HL-60/S4 (cell line): Measurements from ENCODE around the gene OR10H5.
"Not testable (repeated sequence)": the region's sequence is repeated elsewhere in the genome, so short reads cannot be mapped to it uniquely, and the experiment has no call there.

Experiments
- in situ Hi-C: fragments of 300-500 bp; cut with MboI; formaldehyde crosslinking; loops from 2 replicates; pipeline ENCODE4 v1.14.3; 2022; ENCODE audit warnings: low sequenced_read_pairs

Gene OR10H5

DNA sequence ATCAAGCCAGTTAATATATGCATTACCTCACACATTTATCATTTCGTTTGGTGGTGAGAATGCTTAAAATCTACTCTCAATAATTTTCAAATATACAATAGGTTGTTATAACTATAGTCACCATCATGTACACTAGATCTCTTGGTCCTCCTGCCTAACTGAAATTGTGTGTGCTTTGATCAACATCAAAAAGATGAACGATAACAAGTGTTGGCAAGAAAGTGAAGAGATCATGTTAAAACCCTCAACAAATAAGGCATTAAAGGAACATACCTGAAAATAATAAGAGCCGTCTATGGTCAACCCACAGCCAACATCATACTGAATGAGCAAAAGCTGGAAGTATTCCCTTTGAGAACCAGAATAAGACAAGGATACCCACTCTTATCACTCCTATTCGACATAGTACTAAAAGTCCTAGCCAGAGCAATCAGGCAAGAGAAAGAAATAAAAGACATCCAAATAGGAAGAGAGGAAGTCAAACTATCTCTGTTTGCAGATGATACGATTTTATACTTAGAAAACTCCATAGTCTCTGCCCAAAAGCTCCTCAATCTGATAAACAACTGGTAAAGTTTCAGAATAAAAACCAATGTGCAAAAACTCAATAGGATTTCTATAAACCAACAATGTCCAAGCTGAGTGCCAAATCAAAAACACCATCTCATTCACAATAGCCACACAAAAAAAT lies 55.9 kb downstream of the OR10H5 start:
- in situ Hi-C loops, result no loop called here

DNA sequence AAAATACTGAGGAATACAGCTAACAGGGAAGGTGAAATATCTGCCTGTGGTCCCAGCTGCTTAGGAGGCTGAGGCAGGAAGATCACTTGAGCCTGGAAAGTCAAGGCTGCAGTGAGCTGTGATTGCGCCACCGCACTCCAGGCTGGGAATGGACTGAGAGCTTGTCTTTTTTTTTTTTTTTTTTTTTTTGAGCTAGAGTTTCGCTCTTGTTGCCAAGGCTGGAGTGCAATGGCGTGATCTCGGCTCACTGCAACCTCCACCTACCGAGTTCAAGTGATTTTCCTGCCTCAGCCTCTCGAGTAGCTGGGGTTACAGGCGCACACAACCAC lies 56.4 kb downstream of the OR10H5 start:
- in situ Hi-C loops, result not testable (repeated sequence)

DNA sequence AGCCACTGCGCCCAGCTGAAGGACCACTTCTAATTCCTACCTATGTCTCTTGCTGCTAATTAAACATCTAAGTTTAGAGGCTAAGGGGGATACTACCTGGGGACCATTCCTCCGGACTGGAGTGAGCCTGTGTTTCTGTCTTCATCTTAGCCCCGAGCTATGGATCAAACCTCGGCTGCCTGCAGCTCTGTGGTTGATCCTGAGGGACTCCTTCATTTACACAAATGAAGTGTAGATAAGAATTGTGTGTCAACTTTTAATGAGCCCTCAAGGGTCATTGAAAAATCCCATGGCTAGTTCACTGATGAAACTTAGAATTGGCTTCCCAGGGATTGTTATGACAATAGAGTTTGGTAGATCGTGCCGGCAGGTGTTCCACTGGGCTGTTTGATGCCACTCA lies 59.5 kb downstream of the OR10H5 start:
- in situ Hi-C loops, result no loop called here

DNA sequence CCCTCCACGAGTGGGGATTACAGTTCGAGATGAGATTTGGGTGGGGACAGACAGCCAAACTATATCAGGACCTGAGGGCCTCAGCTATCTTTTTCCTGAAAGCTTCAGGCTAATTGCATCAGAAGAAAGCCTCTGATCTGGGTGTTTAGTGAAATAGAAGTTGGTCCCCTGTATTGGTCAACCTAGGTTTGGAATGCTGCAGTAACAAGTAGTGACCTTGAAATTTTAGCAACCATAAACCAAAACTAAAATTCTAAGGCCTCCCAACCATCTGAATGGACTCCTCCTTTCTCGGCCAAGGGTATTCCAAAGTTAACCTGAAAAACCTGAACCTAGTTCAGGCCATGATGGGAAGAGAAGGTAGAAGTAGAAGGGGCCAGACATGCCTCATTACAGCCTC lies 62.9 kb downstream of the OR10H5 start:
- in situ Hi-C loops, result no loop called here
